K562 (cell line): ENCODE results near the gene GLT6D1.

Experiments
- POLR2A ChIP-seq: fragments of 450-650 bp; conservative IDR thresholded peaks from 2 replicates; pipeline ENCODE4 v1.6.1; 2016
- SMC3 ChIP-seq: conservative IDR thresholded peaks from 2 replicates; pipeline ENCODE4 v1.6.1; 2011; ENCODE audit warnings: low read depth, low read length, improper control_type of control experiment; ENCODE audit not compliant: insufficient read depth
- ZNF263 ChIP-seq: sonication (generic); formaldehyde crosslinking; IDR thresholded peaks from 2 replicates; pipeline ENCODE4 v1.8.0; 2022; ENCODE audit warnings: mild to moderate bottlenecking, missing genetic modification reagents, borderline replicate concordance
- TF ChIP-seq, protein P1 (sequence below): fragments of 250-450 bp; sonication (Bioruptor Pico); IDR thresholded peaks from 2 replicates; pipeline ENCODE4 v1.5.0; 2020; ENCODE audit warnings: mild to moderate bottlenecking, borderline replicate concordance
- TF ChIP-seq, protein P2 (sequence below), 3 experiments: IDR thresholded peaks in 2 of 3; conservative IDR thresholded peaks in 1 of 3; 2 replicates each; pipeline ENCODE4 v1.5.1; 2011 to 2012; ENCODE audit warnings: low read length in 3 of 3, mild to moderate bottlenecking in 3 of 3, control low read depth in 2 of 3, improper control_type of control experiment in 1 of 3, inconsistent platforms in 1 of 3, low read depth in 1 of 3, mixed read lengths in 1 of 3, moderate library complexity in 1 of 3; ENCODE audit not compliant: insufficient read depth in 2 of 3

DNA sequence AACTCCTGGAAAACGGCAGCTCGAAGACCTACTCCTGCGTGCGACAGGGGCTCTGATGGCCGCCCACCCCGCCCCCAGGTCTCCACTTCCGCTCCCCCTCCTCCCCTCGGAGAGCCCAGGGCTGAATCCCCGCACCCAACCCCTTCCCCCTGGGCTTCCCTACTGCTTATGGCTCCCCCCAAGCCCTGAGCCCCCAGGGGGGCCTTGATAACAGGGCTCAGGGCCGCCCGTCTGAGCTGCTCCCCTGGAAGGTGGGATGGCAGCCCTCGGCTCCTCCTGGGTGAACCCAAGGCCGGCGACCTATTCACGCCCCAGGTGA is 30.4 kb downstream of the GLT6D1 start:
- TF ChIP-seq, protein P1, sequence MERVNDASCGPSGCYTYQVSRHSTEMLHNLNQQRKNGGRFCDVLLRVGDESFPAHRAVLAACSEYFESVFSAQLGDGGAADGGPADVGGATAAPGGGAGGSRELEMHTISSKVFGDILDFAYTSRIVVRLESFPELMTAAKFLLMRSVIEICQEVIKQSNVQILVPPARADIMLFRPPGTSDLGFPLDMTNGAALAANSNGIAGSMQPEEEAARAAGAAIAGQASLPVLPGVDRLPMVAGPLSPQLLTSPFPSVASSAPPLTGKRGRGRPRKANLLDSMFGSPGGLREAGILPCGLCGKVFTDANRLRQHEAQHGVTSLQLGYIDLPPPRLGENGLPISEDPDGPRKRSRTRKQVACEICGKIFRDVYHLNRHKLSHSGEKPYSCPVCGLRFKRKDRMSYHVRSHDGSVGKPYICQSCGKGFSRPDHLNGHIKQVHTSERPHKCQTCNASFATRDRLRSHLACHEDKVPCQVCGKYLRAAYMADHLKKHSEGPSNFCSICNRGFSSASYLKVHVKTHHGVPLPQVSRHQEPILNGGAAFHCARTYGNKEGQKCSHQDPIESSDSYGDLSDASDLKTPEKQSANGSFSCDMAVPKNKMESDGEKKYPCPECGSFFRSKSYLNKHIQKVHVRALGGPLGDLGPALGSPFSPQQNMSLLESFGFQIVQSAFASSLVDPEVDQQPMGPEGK, result no peak
- TF ChIP-seq, protein P2, sequence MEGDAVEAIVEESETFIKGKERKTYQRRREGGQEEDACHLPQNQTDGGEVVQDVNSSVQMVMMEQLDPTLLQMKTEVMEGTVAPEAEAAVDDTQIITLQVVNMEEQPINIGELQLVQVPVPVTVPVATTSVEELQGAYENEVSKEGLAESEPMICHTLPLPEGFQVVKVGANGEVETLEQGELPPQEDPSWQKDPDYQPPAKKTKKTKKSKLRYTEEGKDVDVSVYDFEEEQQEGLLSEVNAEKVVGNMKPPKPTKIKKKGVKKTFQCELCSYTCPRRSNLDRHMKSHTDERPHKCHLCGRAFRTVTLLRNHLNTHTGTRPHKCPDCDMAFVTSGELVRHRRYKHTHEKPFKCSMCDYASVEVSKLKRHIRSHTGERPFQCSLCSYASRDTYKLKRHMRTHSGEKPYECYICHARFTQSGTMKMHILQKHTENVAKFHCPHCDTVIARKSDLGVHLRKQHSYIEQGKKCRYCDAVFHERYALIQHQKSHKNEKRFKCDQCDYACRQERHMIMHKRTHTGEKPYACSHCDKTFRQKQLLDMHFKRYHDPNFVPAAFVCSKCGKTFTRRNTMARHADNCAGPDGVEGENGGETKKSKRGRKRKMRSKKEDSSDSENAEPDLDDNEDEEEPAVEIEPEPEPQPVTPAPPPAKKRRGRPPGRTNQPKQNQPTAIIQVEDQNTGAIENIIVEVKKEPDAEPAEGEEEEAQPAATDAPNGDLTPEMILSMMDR (IDR thresholded peaks at IDR 0.05 in 2 of 3, conservative IDR thresholded peaks at IDR 0.05 in 1 of 3; ENCODE audit: insufficient read depth in 2 of 3, low read depth in 1 of 3, low read length in 3 of 3), result no peak
- no peak for TF ChIP-seq ZNF263 (CRISPR knock-in tag)
- TF ChIP-seq SMC3, result no peak
- no peak for TF ChIP-seq POLR2A
